Measurements from ENCODE around the gene SEZ6L2. TPM values are rescaled to one million over a fixed set of nuclear protein-coding genes. Genes with fewer than 3 reads are reported as not detected.

SEZ6L2 gene
- total RNA-seq, 4 donors from 2014 or later = 0.33 to 1.5 (median 0.79) TPM

DNA sequence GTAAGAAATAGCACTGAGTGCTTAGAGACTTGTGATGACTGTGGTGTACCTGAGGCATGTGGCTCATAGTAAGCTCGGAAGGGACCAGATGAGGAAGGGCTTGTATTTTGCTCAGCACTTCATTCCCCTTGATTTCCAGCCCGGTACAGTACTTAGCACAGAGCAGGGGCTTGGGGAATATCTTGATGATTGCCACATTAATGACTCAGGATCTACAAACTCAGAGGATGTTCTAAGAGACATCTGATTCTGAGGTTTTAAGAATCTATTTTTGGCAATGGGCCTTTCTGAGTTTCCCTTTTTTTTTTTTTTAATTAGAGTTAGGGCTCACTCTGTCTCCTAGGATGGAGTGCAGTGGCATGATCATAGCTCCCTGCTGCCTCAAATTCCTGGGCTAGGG lies 10.0 kb upstream of the SEZ6L2 start:
- H3K36me3 ChIP-seq = no peaks in the 10 kb centered on the region
- H3K4me3 ChIP-seq (replicated peaks in 1 of 3) = no peak overlapping the region
- H3K27ac ChIP-seq = no peak overlapping the region
- no peaks in the 10 kb centered on the region for H3K27me3 ChIP-seq
- WGBS, 2 donors = 76 to 78% methylated on average over 2 of the region's 2 CpGs
- no peak for DNase-seq
- H3K9me3 ChIP-seq = no peaks in the 10 kb centered on the region
- TF ChIP-seq, protein P1, sequence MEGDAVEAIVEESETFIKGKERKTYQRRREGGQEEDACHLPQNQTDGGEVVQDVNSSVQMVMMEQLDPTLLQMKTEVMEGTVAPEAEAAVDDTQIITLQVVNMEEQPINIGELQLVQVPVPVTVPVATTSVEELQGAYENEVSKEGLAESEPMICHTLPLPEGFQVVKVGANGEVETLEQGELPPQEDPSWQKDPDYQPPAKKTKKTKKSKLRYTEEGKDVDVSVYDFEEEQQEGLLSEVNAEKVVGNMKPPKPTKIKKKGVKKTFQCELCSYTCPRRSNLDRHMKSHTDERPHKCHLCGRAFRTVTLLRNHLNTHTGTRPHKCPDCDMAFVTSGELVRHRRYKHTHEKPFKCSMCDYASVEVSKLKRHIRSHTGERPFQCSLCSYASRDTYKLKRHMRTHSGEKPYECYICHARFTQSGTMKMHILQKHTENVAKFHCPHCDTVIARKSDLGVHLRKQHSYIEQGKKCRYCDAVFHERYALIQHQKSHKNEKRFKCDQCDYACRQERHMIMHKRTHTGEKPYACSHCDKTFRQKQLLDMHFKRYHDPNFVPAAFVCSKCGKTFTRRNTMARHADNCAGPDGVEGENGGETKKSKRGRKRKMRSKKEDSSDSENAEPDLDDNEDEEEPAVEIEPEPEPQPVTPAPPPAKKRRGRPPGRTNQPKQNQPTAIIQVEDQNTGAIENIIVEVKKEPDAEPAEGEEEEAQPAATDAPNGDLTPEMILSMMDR (IDR thresholded peaks at IDR 0.05) = no peak
- no peak for TF ChIP-seq POLR2A (IDR thresholded peaks at IDR 0.05)
- intact Hi-C loops (cut with DNase I) = no loop called here
- no peaks in the 10 kb centered on the region for H3K4me1 ChIP-seq

DNA sequence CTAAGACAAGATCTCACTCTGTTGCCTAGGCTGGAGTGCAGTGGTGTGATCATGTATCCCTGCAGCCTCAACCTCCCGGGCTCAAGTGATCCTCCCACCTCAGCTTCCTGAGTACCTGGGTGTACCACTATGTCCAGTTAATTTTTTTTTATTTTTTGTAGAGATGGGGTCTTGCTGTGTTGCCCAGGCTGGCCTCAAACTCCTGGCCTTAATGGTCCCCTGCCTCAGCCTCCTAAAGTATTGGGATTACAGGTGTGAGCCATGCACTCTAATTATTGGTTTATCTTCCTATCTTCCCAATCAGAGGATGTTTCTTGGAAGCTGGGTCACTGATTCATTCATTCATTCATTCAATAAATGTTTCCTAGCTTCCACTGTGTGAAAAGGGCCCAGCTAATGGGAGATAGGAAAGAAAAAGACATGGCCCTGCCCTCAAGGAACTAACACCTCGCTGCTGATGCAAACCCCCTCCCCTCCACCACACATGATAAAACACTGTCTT lies 9.4 kb upstream of the SEZ6L2 start:
- Histone ChIP-seq H3K4me1 (no peaks in the 10 kb centered on the region), H3K27ac (no peak overlapping the region), H3K9me3 (no peaks in the 10 kb centered on the region), H3K4me3 (replicated peaks in 1 of 3) (no peak overlapping the region), H3K36me3 (no peaks in the 10 kb centered on the region), H3K27me3 (no peaks in the 10 kb centered on the region)
- DNase-seq = no peak
- intact Hi-C loops (cut with DNase I) = no loop called here
- WGBS, 2 donors = 81 to 89% methylated on average over 2 of the region's 2 CpGs
- no peak for TF ChIP-seq POLR2A (IDR thresholded peaks at IDR 0.05)
- TF ChIP-seq, protein P1 (IDR thresholded peaks at IDR 0.05) = no peak

DNA sequence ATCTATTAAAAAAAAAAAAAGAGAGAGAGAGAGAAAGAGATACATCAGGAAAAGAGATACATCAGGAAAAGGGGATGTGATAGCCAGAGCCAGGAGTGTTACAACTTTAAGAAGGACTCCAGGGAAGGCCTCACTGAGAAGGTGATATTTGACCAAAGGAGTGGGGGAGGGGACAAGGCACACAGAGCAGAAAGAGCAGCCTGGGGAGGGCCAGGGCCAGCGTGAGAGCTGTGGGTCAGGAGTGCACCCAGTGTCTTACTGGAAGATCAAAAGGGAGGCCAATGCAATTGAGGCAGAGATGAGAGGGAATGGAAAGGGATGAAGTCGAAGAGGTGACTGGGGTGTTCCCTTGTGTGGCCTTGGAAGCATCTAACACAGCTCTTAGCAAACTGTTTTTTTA lies 8.6 kb upstream of the SEZ6L2 start:
- Histone ChIP-seq H3K4me1 (no peaks in the 10 kb centered on the region), H3K27me3 (no peaks in the 10 kb centered on the region), H3K27ac (no peak overlapping the region), H3K9me3 (no peaks in the 10 kb centered on the region), H3K36me3 (no peaks in the 10 kb centered on the region), H3K4me3 (replicated peaks in 1 of 3) (no peak overlapping the region)
- DNase-seq = no peak
- WGBS, 2 donors = 72 to 80% methylated on average over 2 of the region's 2 CpGs
- TF ChIP-seq, protein P1 (IDR thresholded peaks at IDR 0.05) = no peak
- no peak for TF ChIP-seq POLR2A (IDR thresholded peaks at IDR 0.05)
- intact Hi-C loops (cut with DNase I) = no loop called here

DNA sequence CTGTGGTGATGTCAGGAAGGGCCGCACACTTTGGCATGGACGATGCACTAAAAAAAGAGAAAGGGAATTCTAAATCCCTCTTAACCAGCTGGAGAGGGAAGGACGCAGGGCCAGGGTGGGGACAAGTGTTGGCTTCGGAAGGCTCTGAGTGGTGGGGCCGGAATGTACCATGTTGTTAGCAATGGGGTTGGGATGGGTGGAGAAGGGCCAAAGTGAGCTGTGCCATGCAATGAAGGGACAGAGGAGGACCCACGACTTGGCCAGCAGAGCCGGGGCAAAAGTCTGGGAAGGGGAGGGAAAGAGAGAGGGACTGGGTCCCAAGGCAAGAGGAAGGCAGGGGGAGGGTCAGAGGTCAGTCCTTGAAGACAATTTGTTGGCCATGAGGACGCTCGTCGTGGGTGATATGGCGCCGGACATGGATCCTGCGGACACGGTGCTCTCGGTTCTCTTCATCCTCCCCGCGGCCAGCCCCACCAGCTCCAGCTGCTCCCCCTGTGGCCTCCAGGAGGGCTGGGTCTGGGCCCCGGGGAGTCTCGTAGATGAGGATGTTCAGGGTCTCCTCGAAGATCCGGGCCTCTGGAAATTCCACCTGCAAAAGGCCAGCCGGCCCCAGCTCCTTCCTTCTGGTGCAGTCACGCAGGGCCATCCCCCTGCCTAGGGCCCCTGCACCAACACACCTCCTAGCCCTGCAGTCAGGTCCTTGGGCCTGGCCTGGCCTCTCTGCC lies 7.3 kb upstream of the SEZ6L2 start:
- Histone ChIP-seq H3K4me3 (replicated peaks in 1 of 3) (no peak overlapping the region), H3K27ac (no peak overlapping the region), H3K27me3 (no peaks in the 10 kb centered on the region), H3K36me3 (no peaks in the 10 kb centered on the region), H3K4me1 (no peaks in the 10 kb centered on the region), H3K9me3 (no peaks in the 10 kb centered on the region)
- TF ChIP-seq POLR2A (IDR thresholded peaks at IDR 0.05) = no peak
- TF ChIP-seq, protein P1 (IDR thresholded peaks at IDR 0.05) = no peak
- intact Hi-C loops (cut with DNase I) = no loop called here
- WGBS, 2 donors = 76 to 77% methylated on average over 21 to 23 of the region's 23 CpGs
- DNase-seq = no peak

DNA sequence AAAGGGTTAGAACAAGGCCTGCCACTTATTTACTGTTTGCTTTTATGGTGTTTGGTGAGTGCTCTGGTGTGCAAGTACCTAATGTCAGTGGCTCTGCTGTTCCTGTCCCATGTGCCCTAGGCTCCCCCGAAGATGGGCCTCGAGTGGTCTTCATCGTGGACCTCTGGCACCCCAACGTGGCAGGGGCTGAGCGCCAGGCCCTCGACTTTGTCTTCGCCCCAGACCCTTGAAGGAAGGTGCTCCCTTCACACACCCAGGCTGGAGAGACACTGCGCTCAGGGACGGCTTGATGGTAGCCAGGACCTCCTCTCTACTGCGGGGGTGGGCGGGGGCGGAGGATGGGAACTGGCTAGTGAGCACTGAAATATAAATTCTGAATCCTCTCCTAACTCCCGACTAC lies 6.3 kb upstream of the SEZ6L2 start:
- Histone ChIP-seq H3K36me3 (no peaks in the 10 kb centered on the region), H3K27me3 (no peaks in the 10 kb centered on the region), H3K27ac (no peak overlapping the region), H3K4me1 (peaks cover 0 to 3% of the 10 kb centered on the region in 2 donors), H3K4me3 (replicated peaks in 1 of 3) (no peak overlapping the region), H3K9me3 (no peaks in the 10 kb centered on the region)
- 86 to 88% methylated on average over 12 to 13 of the region's 13 CpGs for WGBS, 2 donors
- TF ChIP-seq, protein P1 (IDR thresholded peaks at IDR 0.05) = no peak
- TF ChIP-seq POLR2A (IDR thresholded peaks at IDR 0.05) = no peak
- intact Hi-C loops (cut with DNase I) = no loop called here
- no peak for DNase-seq

Data from thyroid gland (tissue), 4 donors.